ENCODE results near the gene TRIM72. TPM values are rescaled to one million over a fixed set of nuclear protein-coding genes. Genes with fewer than 3 reads are reported as not detected.

The TRIM72 gene
- total and polyA plus RNA-seq, 2 of the 4 experiments (the other 2 are of a cell fraction): not detected

- H3K4me2 ChIP-seq (ENCODE audit: low read depth, low read length): no peak overlapping the region
- no peak for DNase-seq
- H3K36me3 ChIP-seq (ENCODE audit: control insufficient read depth, insufficient read depth, low read length): no peaks in the 10 kb centered on the region
- no peak overlapping the region for H2AK5ac ChIP-seq (ENCODE audit: low read depth, low read length)
- 48% methylated on average over 4 of the region's 5 CpGs; no CpG with 5 or more reads in 1 of the 2 experiments for WGBS, 2 experiments (ENCODE audit: extremely low coverage in 2 of 2, insufficient read length in 1 of 2)
- POLR2A ChIA-PET (ENCODE audit: unreplicated experiment): interaction anchor here (0.6 kb wide), 1 partner anchor 10 kb away, joined by 4 read pairs; no protein-coding TSS in a partner anchor
- no peaks in the 10 kb centered on the region for H4K20me1 ChIP-seq (ENCODE audit: insufficient read depth, low read length)
- intact Hi-C loops (cut with micrococcal nuclease) (no loop called here), in situ Hi-C loops (cut with MboI; ENCODE audit: low sequenced_read_pairs) (no loop called here), dilution Hi-C loops (cut with HindIII; ENCODE audit: low sequenced_read_pairs, unreplicated experiment) (no loop called here)
- H4K8ac ChIP-seq (ENCODE audit: low read depth in 2 of 2, low read length in 2 of 2): no peak overlapping the region
- H2AK9ac ChIP-seq (replicated peaks; ENCODE audit: low read depth, low read length, poor library complexity): no peak overlapping the region
- H2BK120ac ChIP-seq (ENCODE audit: low read depth, low read length): no peak overlapping the region
- no peak for ATAC-seq (ENCODE audit: low read depth)
- no peak overlapping the region for H4K91ac ChIP-seq (ENCODE audit: insufficient read depth, low read depth, low read length)
- H3K4ac ChIP-seq (ENCODE audit: low read depth, low read length): no peak overlapping the region
- no peak overlapping the region for H3K27ac ChIP-seq (ENCODE audit: insufficient read depth, low read length)
- H2BK5ac ChIP-seq (ENCODE audit: low read depth, low read length, poor library complexity, severe bottlenecking): no peak overlapping the region
- H2AFZ ChIP-seq (replicated peaks; ENCODE audit: low read length, poor library complexity): peak overlapping the region; percentile 14
- no peak overlapping the region for H2BK15ac ChIP-seq (ENCODE audit: low read depth, low read length)
- CTCF ChIA-PET: no interaction called here
- no peak overlapping the region for H2BK20ac ChIP-seq (ENCODE audit: low read depth, low read length)
- H3K4me1 ChIP-seq (ENCODE audit: control insufficient read depth, insufficient read depth, low read length): no peaks in the 10 kb centered on the region
- H3K79me1 ChIP-seq (ENCODE audit: low read depth in 1 of 2, low read length in 2 of 2): no peaks in the 10 kb centered on the region
- H3K14ac ChIP-seq (replicated peaks; ENCODE audit: low read depth, low read length): no peak overlapping the region
- H3K4me3 ChIP-seq (ENCODE audit: insufficient read depth, low read depth, low read length): no peak overlapping the region
- no peak for TF ChIP-seq BHLHE40 (IDR thresholded peaks at IDR 0.05; ENCODE audit: low read depth, low read length)
- no peak for TF ChIP-seq NFE2L2 (IDR thresholded peaks at IDR 0.05; ENCODE audit: low read depth, low read length)
- TF ChIP-seq RAD21 (IDR thresholded peaks at IDR 0.05; ENCODE audit: low read length): no peak
- TF ChIP-seq CHD1 (IDR thresholded peaks at IDR 0.05; ENCODE audit: low read depth, low read length): no peak
- H3K56ac ChIP-seq (ENCODE audit: extremely low read depth, insufficient read depth, low read length): no peak overlapping the region
- H3K9ac ChIP-seq (ENCODE audit: low read depth, low read length): no peak overlapping the region
- BruUV-seq (replicated peaks): no TSS peak
- no peak overlapping the region for H3K23ac ChIP-seq (ENCODE audit: low read depth, low read length)
- no peak overlapping the region for H3K18ac ChIP-seq (ENCODE audit: low read depth, low read length)
- H3K27me3 ChIP-seq (ENCODE audit: control insufficient read depth, insufficient read depth, low read length): peaks cover 2% of the 10 kb centered on the region; the same call in 1 of the 2 replicates
- H3K9me3 ChIP-seq (ENCODE audit: control insufficient read depth, insufficient read depth, low read length): no peaks in the 10 kb centered on the region
- H3K9me1 ChIP-seq (ENCODE audit: insufficient read depth, low read length): no peaks in the 10 kb centered on the region; the same call in 1 of the 2 replicates
- H4K5ac ChIP-seq (ENCODE audit: low read depth, low read length): no peak overlapping the region
These were observed 39.7 kb downstream of the TRIM72 start for GRCh38 chr16:31253642-31254045.
